GM23338 (cell line): Measurements from ENCODE around the gene HHIPL1. TPM values are rescaled to one million over a fixed set of nuclear protein-coding genes. Genes with fewer than 3 reads are reported as not detected.
A peak's percentile ranks its signal among the peaks of the same experiment; 100 is the strongest.

Experiments used
- ATAC-seq: fragments of 200-7000 bp; cut with Tn5 transposase; 3 replicates; pipeline ENCODE4 v1.9.1; 2020
- DNase-seq: peaks from one replicate; pipeline ENCODE4 v3.0.0-alpha.2; 2015; ENCODE audit warnings: low spot score
- H2AFZ ChIP-seq: fragments of 200-600 bp; sonication (generic); 2 replicates; pipeline ENCODE4 v1.8.0; 2016; ENCODE audit warnings: antibody characterized with exemption, mild to moderate bottlenecking, moderate library complexity
- H3F3A ChIP-seq: fragments of 200-600 bp; sonication (generic); replicated peaks from 2 replicates; pipeline ENCODE4 v1.8.0; 2017; ENCODE audit warnings: antibody characterized with exemption, mixed run types, low read depth
- H3K27ac ChIP-seq: fragments of 200-600 bp; sonication (generic); 2 replicates; pipeline ENCODE4 v1.6.1; 2016; ENCODE audit warnings: low read depth
- H3K27me3 ChIP-seq: fragments of 200-600 bp; sonication (generic); 2 replicates; pipeline ENCODE4 v1.8.0; 2016; ENCODE audit warnings: mild to moderate bottlenecking, mixed run types, moderate library complexity; ENCODE audit not compliant: insufficient read depth
- H3K36me3 ChIP-seq: fragments of 200-600 bp; sonication (generic); 2 replicates; pipeline ENCODE4 v1.8.0; 2016; ENCODE audit warnings: mild to moderate bottlenecking; ENCODE audit not compliant: insufficient read depth
- H3K4me1 ChIP-seq: fragments of 200-600 bp; sonication (generic); 2 replicates; pipeline ENCODE4 v1.8.0; 2016; ENCODE audit warnings: mild to moderate bottlenecking, moderate library complexity; ENCODE audit not compliant: insufficient read depth
- H3K4me2 ChIP-seq: fragments of 200-600 bp; sonication (generic); 2 replicates; pipeline ENCODE4 v1.7.1; 2017; ENCODE audit warnings: mixed run types
- H3K4me3 ChIP-seq: fragments of 200-600 bp; sonication (generic); 2 replicates; pipeline ENCODE4 v1.6.1; 2016; ENCODE audit warnings: mixed run types
- H3K79me2 ChIP-seq: fragments of 200-600 bp; sonication (generic); replicated peaks from 2 replicates; pipeline ENCODE4 v1.8.0; 2017; ENCODE audit warnings: mild to moderate bottlenecking; ENCODE audit not compliant: insufficient read depth
- H3K9me2 ChIP-seq: fragments of 200-600 bp; sonication (generic); 2 replicates; pipeline ENCODE4 v1.8.0; 2017; ENCODE audit not compliant: insufficient read depth
- H4K20me1 ChIP-seq: fragments of 200-600 bp; sonication (generic); replicated peaks from 2 replicates; pipeline ENCODE4 v1.8.0; 2017; ENCODE audit warnings: mild to moderate bottlenecking; ENCODE audit not compliant: insufficient read depth
- H3K27ac Mint-ChIP-seq: 2 replicates; pipeline ENCODE4 v1.8.0; 2020; ENCODE audit warnings: inconsistent platforms, mild to moderate bottlenecking, moderate library complexity, mixed read lengths
- H3K27me3 Mint-ChIP-seq: 3 replicates; pipeline ENCODE4 v1.8.0; 2022; ENCODE audit warnings: low read depth, mild to moderate bottlenecking, moderate library complexity, mixed read lengths, inconsistent platforms; ENCODE audit not compliant: insufficient read depth, poor library complexity
- H3K36me3 Mint-ChIP-seq: 3 replicates; pipeline ENCODE4 v1.8.0; 2021; ENCODE audit warnings: low read depth, mild to moderate bottlenecking, inconsistent platforms, moderate library complexity, mixed read lengths
- H3K4me1 Mint-ChIP-seq: 3 replicates; pipeline ENCODE4 v1.8.0; 2020; ENCODE audit warnings: mild to moderate bottlenecking, inconsistent platforms, mixed read lengths
- H3K4me3 Mint-ChIP-seq: 3 replicates; pipeline ENCODE4 v1.8.0; 2021; ENCODE audit warnings: moderate library complexity, mild to moderate bottlenecking, inconsistent platforms, mixed read lengths
- H3K9me3 Mint-ChIP-seq: 3 replicates; pipeline ENCODE4 v1.8.0; 2020; ENCODE audit warnings: moderate library complexity, mild to moderate bottlenecking, inconsistent platforms, mixed read lengths
- CREB1 ChIP-seq: fragments of 250-450 bp; sonication (Bioruptor Pico); IDR thresholded peaks from 2 replicates; pipeline ENCODE4 v1.5.0; 2020; ENCODE audit warnings: low read depth, mild to moderate bottlenecking, moderate library complexity
- CTCF ChIP-seq, 2 experiments: fragments of 200-600 bp in 1 of 2; sonication (generic) in 1 of 2; conservative IDR thresholded peaks; 2 replicates each; pipeline versions ENCODE4 v1.5.1 to v1.6.1; 2016 to 2017; ENCODE audit warnings: antibody characterized with exemption in 2 of 2, low read depth in 2 of 2, mild to moderate bottlenecking in 2 of 2, moderate library complexity in 1 of 2
- ETS1 ChIP-seq: IDR thresholded peaks from 2 replicates; pipeline ENCODE4 v1.6.1; 2016; ENCODE audit warnings: antibody characterized with exemption
- EZH2phosphoT487 ChIP-seq: fragments of 200-600 bp; sonication (generic); IDR thresholded peaks from one replicate; pipeline ENCODE4 v1.8.1; 2018; ENCODE audit warnings: antibody characterized with exemption; ENCODE audit not compliant: unreplicated experiment
- JUNB ChIP-seq: IDR thresholded peaks from one replicate; pipeline ENCODE4 v1.6.1; 2016; ENCODE audit warnings: antibody characterized with exemption; ENCODE audit not compliant: unreplicated experiment
- POLR2AphosphoS5 ChIP-seq: IDR thresholded peaks from 2 replicates; pipeline ENCODE4 v1.6.1; 2016; ENCODE audit warnings: antibody characterized with exemption, low read depth
- REST ChIP-seq: IDR thresholded peaks from one replicate; pipeline ENCODE4 v1.6.1; 2018; ENCODE audit warnings: antibody characterized with exemption; ENCODE audit not compliant: unreplicated experiment
- ZNF331 ChIP-seq: fragments of 250-450 bp; sonication (Bioruptor Pico); IDR thresholded peaks from 2 replicates; pipeline ENCODE4 v1.5.0; 2020; ENCODE audit warnings: low read depth, mild to moderate bottlenecking, moderate library complexity
- ZNF462 ChIP-seq: fragments of 250-450 bp; sonication (Bioruptor Pico); IDR thresholded peaks from 2 replicates; pipeline ENCODE4 v1.5.0; 2020; ENCODE audit warnings: mild to moderate bottlenecking, moderate library complexity
- polyA plus RNA-seq: library from polyadenylated mRNA; unstranded; fragments of >200 nt; fragmentation: Nextera tagmentation; extraction: Ambion mirVana; gene quantifications from 2 replicates; pipeline ENCODE4 v1.2.1, GENCODE V29; 2016
- total RNA-seq: library from RNA; depleted of rRNA; stranded (reverse); fragments of >200 nt; shearing (Covaris generic); gene quantifications from 2 replicates; pipeline ENCODE4 v1.2.3, GENCODE V29; 2014

Gene HHIPL1
- total and polyA plus RNA-seq, 2 experiments from 2014 or later = 1.9 to 2.0 TPM

GRCh38 chr14:99684410-99684934, 39.5 kb downstream of the HHIPL1 start:
- no peaks in the 10 kb centered on the region for H3F3A ChIP-seq
- no peak for DNase-seq
- no peaks in the 10 kb centered on the region for H3K9me2 ChIP-seq
- H3K4me2 ChIP-seq = peak overlapping the region; percentile 86
- TF ChIP-seq ZNF331 (CRISPR knock-in tag) (no peak), JUNB (no peak), REST (no peak), ETS1 (no peak), CREB1 (CRISPR knock-in tag) (no peak), EZH2phosphoT487 (no peak), CTCF (conservative IDR thresholded peaks at IDR 0.05; ENCODE audit: low read depth in 2 of 2) (no peak), ZNF462 (CRISPR knock-in tag) (no peak), POLR2AphosphoS5 (no peak)
- no peaks in the 10 kb centered on the region for H3K27me3 ChIP-seq
- no peak overlapping the region for H3K27ac Mint-ChIP-seq
- H3K4me1 Mint-ChIP-seq = peaks cover 34% of the 10 kb centered on the region
- H3K27ac ChIP-seq = no peak overlapping the region
- H3K4me3 Mint-ChIP-seq = peak overlapping the region; percentile 67
- H3K4me1 ChIP-seq = peaks cover 11% of the 10 kb centered on the region
- no peaks in the 10 kb centered on the region for H4K20me1 ChIP-seq
- H3K4me3 ChIP-seq = peak overlapping the region; percentile 75
- H3K9me3 Mint-ChIP-seq = no peaks in the 10 kb centered on the region; the same call in 2 of the 3 replicates
- H3K36me3 ChIP-seq = no peaks in the 10 kb centered on the region
- peak overlapping the region; percentile 91; the same call in 1 of the 2 replicates for H2AFZ ChIP-seq
- H3K36me3 Mint-ChIP-seq = no peaks in the 10 kb centered on the region; the same call in 1 of the 3 replicates
- peaks cover 15% of the 10 kb centered on the region for H3K27me3 Mint-ChIP-seq
- ATAC-seq = peak; percentile 34
- H3K79me2 ChIP-seq = no peaks in the 10 kb centered on the region
